Lung (tissue), 12 donors: ENCODE data around the gene FZD4. TPM values are rescaled to one million over a fixed set of nuclear protein-coding genes. Genes with fewer than 3 reads are reported as not detected.
"Not testable (repeated sequence)": the region's sequence is repeated elsewhere in the genome, so short reads cannot be mapped to it uniquely, and the experiment has no call there.

Experiments used
- ATAC-seq: fragments of 200-7000 bp; cut with Tn5 transposase; one replicate; pipeline ENCODE4 v1.9.1; 2020; ENCODE audit warnings: moderate number of reproducible peaks; ENCODE audit not compliant: insufficient read depth, low FRiP score
- DNase-seq, 3 donors: peaks; one replicate each; pipeline ENCODE4 v3.0.0-alpha.2; 2013 to 2017
- H3K27ac ChIP-seq, 2 donors: one replicate each; pipeline ENCODE4 v1.5.1; 2013; ENCODE audit warnings: mild to moderate bottlenecking in 2 of 2, moderate library complexity in 2 of 2, control low read depth in 1 of 2, inconsistent platforms in 1 of 2, low read depth in 1 of 2, low read length in 1 of 2
- H3K27me3 ChIP-seq, 3 donors: one replicate each; pipeline ENCODE4 v1.5.1; 2013; ENCODE audit warnings: low read length in 2 of 3; ENCODE audit not compliant: control insufficient read depth in 3 of 3, insufficient read depth in 3 of 3
- H3K36me3 ChIP-seq, 4 donors: one replicate each; pipeline ENCODE4 v1.5.1; 2013; ENCODE audit warnings: low read length in 4 of 4, mild to moderate bottlenecking in 1 of 4, moderate library complexity in 1 of 4; ENCODE audit not compliant: control insufficient read depth in 4 of 4, insufficient read depth in 4 of 4
- H3K4me1 ChIP-seq, 5 donors: one replicate each; pipeline ENCODE4 v1.5.1; 2013; ENCODE audit warnings: low read length in 5 of 5, mild to moderate bottlenecking in 2 of 5, moderate library complexity in 1 of 5; ENCODE audit not compliant: control insufficient read depth in 5 of 5, insufficient read depth in 5 of 5
- H3K4me3 ChIP-seq: one replicate; pipeline ENCODE4 v1.5.1; 2013; ENCODE audit warnings: mild to moderate bottlenecking, control low read depth, moderate library complexity
- H3K9ac ChIP-seq, 2 donors: one replicate each; pipeline ENCODE4 v1.5.1; 2013; ENCODE audit warnings: low read length in 2 of 2, control low read depth in 1 of 2; ENCODE audit not compliant: insufficient read depth in 1 of 2
- H3K9me3 ChIP-seq, 4 donors: one replicate each; pipeline ENCODE4 v1.5.1; 2013; ENCODE audit warnings: low read length in 3 of 4, mild to moderate bottlenecking in 1 of 4, moderate library complexity in 1 of 4; ENCODE audit not compliant: control insufficient read depth in 4 of 4, insufficient read depth in 3 of 4
- WGBS, 2 donors: extraction: QIAGEN DNeasy Blood & Tissue Kit; methylation state at CpG; one replicate each; pipeline ENCODE4 v1.1.7; 2013; 5-methylcytosine and 5-hydroxymethylcytosine counted together
- polyA plus RNA-seq, 2 donors: library from polyadenylated mRNA; stranded (reverse); fragments of 200-250 nt; gene quantifications; one replicate each; pipeline ENCODE4 v1.2.1, GENCODE V29; 2013
- total RNA-seq, 2 donors: library from RNA; depleted of rRNA in 1 of 2; stranded (reverse); fragments of >200 nt in 1 of 2; gene quantifications; one replicate each; pipeline ENCODE4 v1.2.1, GENCODE V29; 2014 to 2021
- TF ChIP-seq, protein P1 (sequence below): IDR thresholded peaks from 2 replicates; pipeline ENCODE4 v1.5.1; 2012; ENCODE audit warnings: mild to moderate bottlenecking; ENCODE audit errors: control extremely low read depth, extremely low read depth
- donor health status: control.
- donor health status: control.
- donor health status: Bipolar disorder and iron deficiency.
- donor health status: healthy.
- donor health status: DM: yes; HTN: yes; CAD: no.

The FZD4 gene
- total and polyA plus RNA-seq, 4 donors = 12.0 to 40.0 (median 20.9) TPM

DNA sequence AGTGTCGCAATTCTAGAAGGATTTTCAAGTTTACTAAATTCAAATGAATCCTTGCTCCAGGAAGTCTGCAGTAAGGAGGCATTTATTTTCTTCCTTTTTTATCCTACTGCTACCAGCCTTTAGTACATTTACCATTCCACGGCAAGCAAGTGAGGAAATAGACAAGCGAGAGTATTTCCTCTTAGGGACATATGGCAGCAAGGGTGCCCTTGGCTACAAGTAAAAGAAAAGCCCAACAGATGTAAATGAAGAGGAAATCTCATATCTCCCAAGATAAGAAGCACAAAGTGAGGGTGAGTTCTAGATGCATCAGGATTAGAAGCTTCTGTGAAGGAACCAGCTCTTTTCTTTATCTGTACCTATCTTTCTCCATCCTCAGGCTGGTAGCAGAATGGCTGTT is 37.8 kb upstream of the FZD4 start:
- H3K4me3 ChIP-seq = no peak overlapping the region
- peaks cover 0 to 20% (median 2%) of the 10 kb centered on the region in 5 donors for H3K4me1 ChIP-seq
- no peaks in the 10 kb centered on the region for H3K27me3 ChIP-seq
- H3K9ac ChIP-seq = no peak overlapping the region
- 46 to 60% methylated on average over 3 of the region's 3 CpGs for WGBS, 2 donors
- ATAC-seq = no peak
- DNase-seq = no peak
- no peak overlapping the region for H3K27ac ChIP-seq
- no peaks in the 10 kb centered on the region for H3K9me3 ChIP-seq
- no peaks in the 10 kb centered on the region for H3K36me3 ChIP-seq
- TF ChIP-seq, protein P1, sequence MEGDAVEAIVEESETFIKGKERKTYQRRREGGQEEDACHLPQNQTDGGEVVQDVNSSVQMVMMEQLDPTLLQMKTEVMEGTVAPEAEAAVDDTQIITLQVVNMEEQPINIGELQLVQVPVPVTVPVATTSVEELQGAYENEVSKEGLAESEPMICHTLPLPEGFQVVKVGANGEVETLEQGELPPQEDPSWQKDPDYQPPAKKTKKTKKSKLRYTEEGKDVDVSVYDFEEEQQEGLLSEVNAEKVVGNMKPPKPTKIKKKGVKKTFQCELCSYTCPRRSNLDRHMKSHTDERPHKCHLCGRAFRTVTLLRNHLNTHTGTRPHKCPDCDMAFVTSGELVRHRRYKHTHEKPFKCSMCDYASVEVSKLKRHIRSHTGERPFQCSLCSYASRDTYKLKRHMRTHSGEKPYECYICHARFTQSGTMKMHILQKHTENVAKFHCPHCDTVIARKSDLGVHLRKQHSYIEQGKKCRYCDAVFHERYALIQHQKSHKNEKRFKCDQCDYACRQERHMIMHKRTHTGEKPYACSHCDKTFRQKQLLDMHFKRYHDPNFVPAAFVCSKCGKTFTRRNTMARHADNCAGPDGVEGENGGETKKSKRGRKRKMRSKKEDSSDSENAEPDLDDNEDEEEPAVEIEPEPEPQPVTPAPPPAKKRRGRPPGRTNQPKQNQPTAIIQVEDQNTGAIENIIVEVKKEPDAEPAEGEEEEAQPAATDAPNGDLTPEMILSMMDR = no peak

DNA sequence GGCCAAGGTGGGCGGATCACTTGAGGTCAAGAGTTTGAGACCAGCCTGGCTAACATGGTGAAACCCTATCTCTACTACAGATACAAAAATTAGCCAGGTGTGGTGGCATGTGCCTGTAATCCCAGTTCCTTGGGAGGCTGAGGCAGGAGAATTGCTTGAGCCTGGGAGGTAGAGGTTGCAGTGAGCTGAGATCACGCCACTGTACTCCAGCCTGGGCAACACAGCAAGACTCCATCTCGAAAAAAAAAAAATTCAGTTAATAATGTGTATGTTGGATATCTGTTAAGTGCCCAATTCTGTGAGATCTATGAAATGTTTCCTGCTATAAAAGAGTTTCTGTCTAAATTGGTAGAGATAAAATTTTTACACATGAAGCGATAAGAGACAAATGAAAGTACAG is 37.1 kb upstream of the FZD4 start:
- ATAC-seq, H3K9me3 ChIP-seq, H3K27ac ChIP-seq, H3K4me3 ChIP-seq, DNase-seq, H3K27me3 ChIP-seq, H3K36me3 ChIP-seq, H3K9ac ChIP-seq: not testable (repeated sequence)
- 95% methylated on average over 4 of the region's 4 CpGs for WGBS, 2 donors
- H3K4me1 ChIP-seq = peaks cover 0 to 20% (median 2%) of the 10 kb centered on the region in 5 donors

DNA sequence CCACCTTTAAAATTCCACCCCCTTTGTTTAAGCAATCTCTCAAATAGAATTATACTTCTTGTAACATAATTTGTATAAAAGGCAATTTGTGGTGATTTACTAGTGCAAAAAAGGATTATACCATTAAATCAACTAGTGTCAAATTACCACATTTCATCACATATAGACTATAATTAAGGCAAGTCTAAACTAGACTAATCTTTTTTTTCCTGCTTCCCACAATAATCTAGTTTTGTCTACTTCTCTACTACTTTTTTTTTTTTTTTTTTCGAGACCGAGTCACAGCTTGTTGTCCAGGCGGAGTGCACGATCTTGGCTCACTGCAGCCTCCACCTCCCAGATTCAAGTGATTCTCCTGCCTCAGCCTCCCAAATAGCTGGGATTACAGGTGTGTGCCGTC is 36.1 kb upstream of the FZD4 start:
- ATAC-seq = no peak
- H3K4me1 ChIP-seq = peaks cover 0 to 20% (median 2%) of the 10 kb centered on the region in 5 donors
- TF ChIP-seq, protein P1 = no peak
- 91 to 95% methylated on average over 5 of the region's 5 CpGs for WGBS, 2 donors
- no peaks in the 10 kb centered on the region for H3K9me3 ChIP-seq
- H3K4me3 ChIP-seq = no peak overlapping the region
- no peaks in the 10 kb centered on the region for H3K27me3 ChIP-seq
- DNase-seq = no peak
- H3K36me3 ChIP-seq = no peaks in the 10 kb centered on the region
- H3K27ac ChIP-seq = no peak overlapping the region
- no peak overlapping the region for H3K9ac ChIP-seq

DNA sequence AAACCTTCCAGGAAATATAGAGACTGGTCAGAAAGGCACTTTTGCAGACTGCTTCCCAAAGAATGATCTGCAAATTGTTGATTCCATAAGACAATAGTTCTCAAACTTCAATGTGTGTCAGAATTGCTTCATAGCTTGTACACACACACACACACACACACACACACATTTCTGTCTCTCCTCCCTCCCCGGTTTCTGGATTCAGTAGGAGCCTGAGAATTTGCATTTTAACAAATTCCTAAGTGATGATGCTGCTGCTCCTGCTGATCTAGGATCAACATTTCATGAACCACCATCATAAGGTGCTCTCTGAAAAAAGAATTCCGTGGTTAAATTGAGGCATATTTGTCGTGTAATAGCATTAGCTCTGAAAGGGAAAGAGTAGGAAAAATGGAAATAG is 35.3 kb upstream of the FZD4 start:
- WGBS, 2 donors = 61 to 82% methylated on average over 3 of the region's 3 CpGs
- TF ChIP-seq, protein P1 = no peak
- peak in 1 of 3 donors; percentile 24 for DNase-seq
- H3K27ac ChIP-seq = no peak overlapping the region
- no peak overlapping the region for H3K9ac ChIP-seq
- ATAC-seq = no peak
- no peak overlapping the region for H3K4me3 ChIP-seq
- peaks cover 0 to 20% (median 2%) of the 10 kb centered on the region in 5 donors for H3K4me1 ChIP-seq
- H3K9me3 ChIP-seq = no peaks in the 10 kb centered on the region
- H3K27me3 ChIP-seq = no peaks in the 10 kb centered on the region
- no peaks in the 10 kb centered on the region for H3K36me3 ChIP-seq
